NCI-H748 (cell line): ENCODE results near the gene GPNMB.
"Not testable (repeated sequence)": the region's sequence is repeated elsewhere in the genome, so short reads cannot be mapped to it uniquely, and the experiment has no call there.

Experiments
- DNase-seq: peaks from one replicate; lab custom pipeline; 2025; ENCODE audit not compliant: unreplicated experiment; lab: John Stamatoyannopoulos, UW

GPNMB gene

DNA sequence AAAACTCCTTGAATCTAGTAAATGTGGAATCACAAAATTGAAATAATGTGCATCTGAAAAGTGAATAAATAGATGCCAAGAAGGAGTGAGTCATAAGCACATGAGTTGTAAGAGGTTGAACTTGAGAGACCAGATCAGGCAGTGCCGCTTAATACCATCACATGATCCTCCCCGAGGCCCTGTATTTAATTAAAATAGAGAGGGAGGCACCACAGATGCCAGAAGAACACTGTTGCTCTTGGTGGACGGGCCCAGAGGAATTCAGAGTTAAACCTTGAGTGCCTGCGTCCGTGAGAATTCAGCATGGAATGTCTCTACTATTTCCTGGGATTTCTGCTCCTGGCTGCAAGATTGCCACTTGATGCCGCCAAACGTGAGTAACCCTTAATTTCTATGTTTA, at the start of gene GPNMB:
Gene GPNMB, plus strand, starts transcription at position 221 of the 400 bp plus-strand sequence. Its CDS starts 83 bp downstream, at position 304.
- no peak for DNase-seq

DNA sequence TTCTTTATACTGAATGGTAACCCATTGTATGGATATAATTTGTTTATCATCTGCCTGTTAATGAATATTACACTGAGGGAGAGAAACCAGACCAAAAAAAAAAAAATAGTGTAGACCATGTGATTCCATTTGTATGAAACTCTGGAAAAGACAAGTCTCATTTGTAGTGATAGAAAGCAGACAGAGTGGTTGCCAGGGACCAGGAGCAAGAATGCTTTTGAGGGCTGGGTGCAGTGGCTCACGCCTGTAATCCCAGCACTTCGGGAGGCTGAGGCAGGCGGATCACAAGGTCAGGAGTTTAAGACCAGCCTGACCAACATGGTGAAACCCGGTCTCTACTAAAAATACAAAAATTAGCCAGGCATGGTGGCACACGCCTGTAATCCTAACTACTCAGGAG, 48.8 kb upstream of the GPNMB start:
- not testable (repeated sequence) for DNase-seq

DNA sequence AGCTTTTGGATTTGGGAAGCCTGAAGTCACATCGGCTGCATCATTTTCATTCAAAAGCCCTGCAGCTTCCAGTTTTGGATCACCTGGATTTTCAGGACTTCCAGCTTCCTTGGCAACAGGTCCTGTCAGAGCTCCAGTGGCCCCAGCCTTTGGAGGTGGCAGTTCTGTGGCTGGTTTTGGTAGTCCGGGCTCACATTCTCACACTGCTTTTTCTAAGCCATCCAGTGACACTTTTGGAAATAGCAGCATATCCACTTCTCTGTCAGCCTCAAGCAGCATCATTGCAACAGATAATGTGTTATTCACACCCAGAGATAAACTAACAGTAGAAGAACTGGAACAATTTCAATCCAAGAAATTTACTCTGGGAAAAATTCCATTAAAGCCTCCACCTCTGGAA, 46.2 kb upstream of the GPNMB start:
- no peak for DNase-seq

DNA sequence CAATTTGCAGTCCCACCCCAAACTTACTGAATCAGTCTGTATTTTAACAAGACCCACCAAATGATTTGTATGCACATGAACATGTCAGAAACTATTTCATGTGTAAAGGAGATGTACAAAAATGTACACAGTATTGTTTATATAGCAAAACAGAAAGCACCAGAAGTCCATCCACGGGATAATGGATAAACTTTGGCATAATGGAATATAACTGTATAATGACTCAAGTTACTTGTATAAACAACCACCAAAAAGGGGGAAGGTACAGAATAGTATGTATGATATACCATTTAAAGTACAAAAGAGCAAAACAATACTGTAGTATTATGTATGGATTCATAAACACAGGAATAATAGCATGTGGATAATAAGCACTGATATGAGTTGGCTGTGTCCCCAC, 42.3 kb upstream of the GPNMB start:
- DNase-seq: no peak

- peak; percentile 64 for DNase-seq
These were observed 41.0 kb upstream of the GPNMB start for GRCh38 chr7:23205577-23205908.

- peak; percentile 79 for DNase-seq
These were observed 40.4 kb upstream of the GPNMB start for GRCh38 chr7:23205909-23206767.

- peak; percentile 22 for DNase-seq
These were observed 39.6 kb upstream of the GPNMB start for GRCh38 chr7:23207021-23207420.

DNA sequence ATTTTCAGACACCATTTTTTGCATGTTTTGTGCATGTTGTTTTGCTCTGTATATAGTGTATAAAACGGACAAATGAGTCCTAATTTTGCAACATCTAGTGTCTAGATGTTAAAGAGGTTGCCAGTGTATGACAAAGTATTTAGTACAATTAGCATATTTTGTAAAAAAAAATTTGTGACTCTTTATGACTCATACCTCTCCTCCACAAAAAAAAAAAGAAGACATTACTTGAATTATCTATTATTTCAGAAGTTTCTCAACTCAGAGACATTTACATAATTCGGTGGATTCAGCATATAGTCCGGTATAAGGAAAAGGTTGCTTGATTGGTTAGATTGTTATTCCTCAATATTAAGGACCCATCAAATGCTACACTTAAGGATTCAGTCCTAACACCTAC, 38.7 kb upstream of the GPNMB start:
- no peak for DNase-seq

- no peak for DNase-seq
These were observed 38.3 kb upstream of the GPNMB start for GRCh38 chr7:23208316-23208715.

DNA sequence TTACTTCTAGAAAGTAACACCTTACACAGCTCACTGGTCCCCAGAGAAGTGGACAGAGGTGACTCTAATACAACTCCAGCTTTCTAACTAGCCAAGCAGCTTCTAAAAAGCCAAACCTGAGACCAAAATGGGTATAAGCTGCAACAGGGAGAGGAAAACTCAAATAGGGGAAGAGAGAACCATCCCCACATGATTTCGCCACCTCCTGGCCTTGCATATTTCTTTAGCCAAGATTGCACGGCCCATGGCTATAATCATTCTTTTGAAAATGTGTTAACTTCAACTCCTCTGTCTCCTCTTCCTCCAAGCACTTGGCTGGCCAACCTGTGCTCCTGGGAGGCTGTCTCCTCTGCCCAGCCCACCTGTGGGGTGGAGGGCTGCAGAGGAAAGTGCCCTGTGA, 36.1 kb upstream of the GPNMB start:
- DNase-seq: no peak

DNA sequence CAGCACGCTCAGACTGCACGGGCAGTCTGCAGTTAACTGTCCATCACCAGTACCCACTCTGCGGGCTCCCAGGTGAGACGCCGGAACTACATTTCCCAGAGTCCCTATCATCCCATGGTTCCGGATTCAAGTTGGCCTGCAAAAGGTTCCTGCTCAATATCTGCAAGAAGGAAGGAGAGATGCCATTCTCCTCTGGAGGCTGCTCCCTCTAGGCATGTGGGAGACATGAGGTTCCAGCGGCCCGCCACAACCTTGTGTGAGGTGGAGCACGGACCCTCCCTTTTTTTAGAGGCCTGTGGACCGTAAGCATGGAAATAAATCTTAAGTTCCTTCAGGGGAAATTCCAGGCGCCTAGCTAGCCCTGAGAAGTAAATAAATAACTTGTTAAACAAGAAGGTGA, 35.0 kb upstream of the GPNMB start:
- no peak for DNase-seq

GRCh38 chr7:23212395-23212794, 34.2 kb upstream of the GPNMB start:
- no peak for DNase-seq

DNA sequence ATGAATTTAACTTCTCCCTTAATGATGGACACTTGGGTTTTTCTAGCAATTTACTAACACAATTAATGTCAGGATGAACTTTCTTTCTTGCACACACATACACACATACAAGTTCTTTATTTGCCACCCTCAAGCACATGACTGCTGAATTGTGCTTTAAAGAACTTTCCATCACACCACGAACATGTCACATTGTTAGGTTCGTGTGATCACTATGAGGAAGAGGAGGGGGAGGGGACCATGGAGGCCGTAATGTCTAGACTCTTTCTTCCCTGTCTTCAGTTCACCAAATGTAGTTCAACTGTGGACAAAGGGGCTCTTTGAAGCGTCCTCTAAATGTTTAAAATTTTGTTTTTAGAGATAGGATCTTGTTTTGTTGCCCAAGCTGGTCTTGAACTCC, 33.7 kb upstream of the GPNMB start:
- no peak for DNase-seq

- no peak for DNase-seq
These were observed 32.8 kb upstream of the GPNMB start for GRCh38 chr7:23213755-23214154.

DNA sequence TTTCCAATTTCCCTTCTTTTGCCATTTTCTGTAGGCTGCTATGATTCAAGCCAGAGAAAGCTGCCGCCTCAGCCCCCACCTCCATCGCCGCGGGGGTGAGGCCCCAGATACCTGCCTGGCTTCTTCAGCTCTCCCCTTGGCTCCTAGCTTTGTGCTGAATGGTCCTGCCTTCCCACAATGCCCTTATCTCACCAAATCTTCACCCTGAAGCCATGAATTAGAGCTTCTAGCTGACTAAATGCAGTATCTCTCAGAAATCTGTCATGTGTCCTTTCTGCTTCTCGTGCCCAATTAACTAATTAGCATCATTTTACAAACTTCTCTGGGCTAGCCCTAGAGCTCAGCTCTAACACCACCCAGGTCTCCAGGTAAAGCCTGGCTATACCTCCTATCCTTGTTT, 32.2 kb upstream of the GPNMB start:
- no peak for DNase-seq

- DNase-seq: no peak
These were observed 31.6 kb upstream of the GPNMB start for GRCh38 chr7:23214938-23215337.

DNA sequence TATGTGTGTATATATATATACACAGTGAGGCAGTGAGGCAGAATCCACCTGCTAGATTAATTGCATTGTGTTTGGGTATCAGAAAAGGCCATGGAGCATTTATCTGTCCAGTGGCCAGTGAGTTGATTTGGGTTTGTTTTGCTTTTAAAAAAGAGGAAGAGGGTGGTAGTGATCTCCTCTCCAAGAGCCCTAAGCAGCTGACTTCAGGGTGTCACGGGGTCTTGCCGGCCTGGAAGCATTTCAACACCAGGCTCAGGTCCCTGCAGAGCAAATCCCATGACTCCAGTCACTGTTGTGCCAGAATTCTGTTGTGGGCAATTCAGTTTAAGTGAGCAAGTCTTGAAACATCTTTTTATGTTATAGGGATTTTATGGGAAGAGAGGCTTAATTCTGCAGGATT, 30.6 kb upstream of the GPNMB start:
- no peak for DNase-seq

DNA sequence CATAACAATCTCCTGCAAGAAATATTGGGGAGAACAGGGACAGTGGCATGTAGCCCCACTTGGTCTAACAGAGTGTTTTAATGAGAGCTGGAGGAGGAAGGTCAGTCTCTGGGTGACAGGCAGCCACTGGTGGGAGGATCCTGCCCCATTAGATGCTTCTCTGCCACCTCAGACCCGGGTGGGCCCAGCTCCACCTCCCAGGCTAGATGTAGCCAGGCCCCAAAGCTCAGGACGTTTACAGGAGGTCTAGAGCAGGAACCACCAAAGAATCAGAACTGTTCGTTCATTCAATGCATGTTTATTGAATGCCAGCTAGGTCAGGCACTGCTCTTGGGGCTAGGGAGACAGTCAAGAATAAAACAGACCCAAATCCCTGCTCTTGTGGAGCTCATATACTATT, 28.4 kb upstream of the GPNMB start:
- DNase-seq: no peak

DNA sequence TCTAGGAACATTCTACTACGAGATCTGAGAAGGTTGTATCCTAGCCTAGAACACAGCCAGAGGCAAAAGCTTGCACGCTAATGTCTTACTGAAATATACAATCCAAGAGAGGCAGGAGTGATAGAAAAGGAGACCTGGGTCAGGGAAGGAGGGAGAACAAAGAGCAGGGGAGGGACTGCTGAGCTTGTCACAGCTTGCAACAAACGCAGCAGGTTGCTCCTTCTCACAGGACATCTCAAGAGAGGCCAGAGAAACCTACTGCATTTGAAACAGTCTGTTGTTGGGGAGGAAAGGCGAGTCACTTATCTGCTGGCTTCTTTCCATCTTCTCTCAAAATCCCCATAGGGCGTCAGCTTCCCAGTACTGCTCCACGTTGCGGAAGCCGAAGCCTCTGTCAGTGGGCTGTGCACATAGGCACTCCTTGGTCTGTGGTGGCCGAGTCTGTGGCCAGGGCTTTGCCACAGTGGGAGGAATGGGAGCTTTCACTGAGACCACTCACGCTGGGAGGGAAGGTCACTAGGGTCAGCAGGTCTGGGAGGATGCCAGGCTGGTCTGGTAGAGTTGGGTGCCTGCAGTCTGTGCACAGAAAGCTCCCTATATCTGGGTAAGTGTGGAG, 25.8 kb upstream of the GPNMB start:
- DNase-seq: no peak

DNA sequence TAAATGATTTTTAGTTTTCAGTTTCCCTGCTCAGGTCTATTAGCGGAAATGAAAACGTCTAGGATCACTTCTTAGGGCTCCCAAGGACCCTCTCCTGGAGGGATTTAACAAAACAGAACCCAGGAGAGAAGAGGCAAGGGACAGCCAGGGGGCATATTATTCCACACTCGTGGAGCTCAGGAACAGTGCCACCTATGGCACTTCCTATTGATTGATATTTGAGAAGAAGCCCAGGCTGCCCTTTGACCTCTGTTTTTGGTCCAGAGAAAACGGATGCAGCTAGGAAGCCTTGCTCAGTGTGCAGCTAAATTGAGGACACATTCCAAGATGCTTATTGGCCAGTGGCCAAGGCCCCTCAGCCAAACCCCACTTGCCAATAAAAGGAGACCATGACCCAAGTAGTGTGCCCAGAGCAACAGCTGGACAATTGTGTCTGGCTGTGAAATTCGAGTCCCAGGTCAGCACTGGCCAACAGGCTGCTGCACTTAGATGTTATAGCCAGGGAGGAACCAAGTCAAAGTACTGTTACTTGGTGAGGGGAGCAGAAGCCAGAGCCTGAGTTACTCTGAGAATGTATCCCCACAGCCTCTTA, 24.0 kb upstream of the GPNMB start:
- DNase-seq: peak; percentile 7

DNA sequence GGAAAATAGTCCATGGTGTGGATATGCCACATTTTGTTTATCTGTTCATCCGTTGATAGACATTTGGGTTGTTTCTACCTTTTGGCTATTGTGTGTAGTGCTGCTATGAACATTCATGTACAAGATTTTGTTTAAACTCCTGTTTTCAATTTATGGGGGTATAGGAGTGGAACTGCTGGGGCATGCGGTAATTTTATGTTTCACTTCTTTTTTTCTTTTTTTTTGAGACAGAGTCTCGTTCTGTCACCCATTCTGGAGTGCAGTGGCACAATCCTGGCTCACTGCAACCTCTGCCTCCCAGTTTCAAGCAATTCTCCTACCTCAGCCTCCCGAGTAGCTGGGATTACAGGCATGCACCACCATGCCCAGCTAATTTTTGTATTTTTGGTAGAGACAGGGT, 22.2 kb upstream of the GPNMB start:
- DNase-seq: not testable (repeated sequence)

- DNase-seq: peak; percentile 7
These were observed 19.6 kb upstream of the GPNMB start for GRCh38 chr7:23226844-23227450.
